Measurements from ENCODE around the gene MEGF6. TPM values are rescaled to one million over a fixed set of nuclear protein-coding genes. Genes with fewer than 3 reads are reported as not detected.

Gene MEGF6
- total and polyA plus RNA-seq, 9 of the 15 experiments (the other 6 are each of a cell fraction or from before 2014, with no cell fraction given) = 0.03 to 1.7 (median 0.24) TPM; not detected in 3

DNA sequence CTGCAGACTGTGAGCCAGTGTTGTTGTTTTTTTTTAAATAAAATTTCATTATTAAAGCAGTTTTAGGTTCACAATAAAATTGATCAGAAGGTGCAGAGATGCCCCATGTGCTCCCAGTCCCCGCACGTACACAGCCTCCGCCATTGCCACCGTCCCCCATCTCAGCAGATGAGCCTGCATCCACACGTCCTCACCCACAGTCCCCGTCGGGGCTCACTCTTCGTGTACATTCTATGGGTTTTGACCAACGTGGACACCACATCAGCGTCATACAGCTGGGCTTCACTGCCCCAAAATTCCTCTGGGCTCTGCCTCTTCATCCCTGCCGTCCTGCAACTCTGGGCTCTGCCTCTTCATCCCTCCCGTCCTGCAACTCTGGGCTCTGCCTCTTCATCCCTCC, 168.4 kb downstream of the MEGF6 start (continued):
- TF ChIP-seq, protein P1, sequence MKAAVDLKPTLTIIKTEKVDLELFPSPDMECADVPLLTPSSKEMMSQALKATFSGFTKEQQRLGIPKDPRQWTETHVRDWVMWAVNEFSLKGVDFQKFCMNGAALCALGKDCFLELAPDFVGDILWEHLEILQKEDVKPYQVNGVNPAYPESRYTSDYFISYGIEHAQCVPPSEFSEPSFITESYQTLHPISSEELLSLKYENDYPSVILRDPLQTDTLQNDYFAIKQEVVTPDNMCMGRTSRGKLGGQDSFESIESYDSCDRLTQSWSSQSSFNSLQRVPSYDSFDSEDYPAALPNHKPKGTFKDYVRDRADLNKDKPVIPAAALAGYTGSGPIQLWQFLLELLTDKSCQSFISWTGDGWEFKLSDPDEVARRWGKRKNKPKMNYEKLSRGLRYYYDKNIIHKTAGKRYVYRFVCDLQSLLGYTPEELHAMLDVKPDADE (conservative IDR thresholded peaks at IDR 0.05; ENCODE audit: control insufficient read depth, low read depth, low read length) = no peak
- TF ChIP-seq CREB1 (IDR thresholded peaks at IDR 0.05) = no peak
- no peak for TF ChIP-seq CREB1 (CRISPR knock-in tag; IDR thresholded peaks at IDR 0.05)

DNA sequence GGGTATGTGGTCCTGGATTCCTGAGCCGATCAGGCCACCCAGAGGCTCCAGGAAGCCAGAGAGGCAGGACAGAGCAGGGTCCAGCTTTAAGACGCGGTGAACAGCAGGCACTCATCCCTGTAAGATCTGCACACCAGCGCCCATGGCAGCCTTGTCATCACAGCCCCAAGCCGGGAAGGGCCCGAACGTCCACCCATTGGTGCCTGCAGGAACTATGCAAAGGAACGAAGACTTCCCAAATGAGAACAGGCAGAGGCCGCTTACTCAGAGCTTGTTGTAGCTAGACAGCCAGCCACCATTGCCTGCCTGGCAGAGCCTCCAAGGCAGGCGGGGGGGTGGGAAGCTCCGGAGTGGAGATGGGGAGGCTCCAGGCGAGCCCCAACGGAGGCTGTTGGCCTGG, 169.0 kb downstream of the MEGF6 start:
- in situ Hi-C loops (cut with MboI) = loop anchor here (5.0 kb wide), 1 partner anchor 180 kb away; no protein-coding TSS in a partner anchor
- H3K4me3 ChIP-seq = no peak overlapping the region
- POLR2A ChIA-PET = interaction anchor here (0.8 to 0.9 kb wide), 2 partner anchors 8 to 91 kb away, joined by 3 to 4 read pairs; no protein-coding TSS in a partner anchor
- CTCF ChIA-PET (ENCODE audit: low intra/inter-chr PET ratio) = no interaction called here
- peaks cover 3% of the 10 kb centered on the region; the same call in 1 of the 2 replicates for H4K20me1 ChIP-seq (replicated peaks; ENCODE audit: control insufficient read depth, insufficient read depth, low read length)
- no peak overlapping the region for H3K4me2 ChIP-seq (ENCODE audit: insufficient read depth, low read length)
- peaks cover 29 to 56% of the 10 kb centered on the region in 2 experiments; a peak in 4 of 5 replicates for H3K27me3 ChIP-seq (ENCODE audit: control insufficient read depth in 2 of 2, insufficient read depth in 2 of 2, low read length in 2 of 2)
- FAIRE-seq = no peak
- intact Hi-C loops (cut with micrococcal nuclease) = no loop called here
- no peaks in the 10 kb centered on the region for H3K9me3 ChIP-seq (replicated peaks; ENCODE audit: control insufficient read depth, insufficient read depth, low read depth, low read length)
- no TSS peak for BruUV-seq (replicated peaks)
- H3K9ac ChIP-seq (ENCODE audit: insufficient read depth in 1 of 2, low read depth in 2 of 2, low read length in 2 of 2) = no peak overlapping the region
- H3K36me3 ChIP-seq (ENCODE audit: control insufficient read depth, insufficient read depth, low read length) = no peaks in the 10 kb centered on the region
- ATAC-seq = no peak
- no peaks in the 10 kb centered on the region for H3K79me2 ChIP-seq (ENCODE audit: control insufficient read depth, insufficient read depth, low read length)
- no peak overlapping the region for H3K27ac ChIP-seq (ENCODE audit: extremely low read depth, low read depth, low read length)
- WGBS (ENCODE audit: insufficient coverage, low coverage, missing lambda C conversion rate) = under 1% methylated on average over 13 of the region's 13 CpGs
- no peak overlapping the region for H2AFZ ChIP-seq (ENCODE audit: low read depth, low read length)
- H3K4me1 ChIP-seq (replicated peaks in 1 of 2; ENCODE audit: control insufficient read depth in 2 of 2, insufficient read depth in 2 of 2, low read length in 2 of 2) = no peaks in the 10 kb centered on the region
- H3K9me1 ChIP-seq (ENCODE audit: control insufficient read depth, insufficient read depth, low read length) = no peaks in the 10 kb centered on the region
- no peak for DNase-seq (ENCODE audit: extremely low read depth in 1 of 4, low spot score in 3 of 4)
- no peak for TF ChIP-seq CBX8 (IDR thresholded peaks at IDR 0.05; ENCODE audit: borderline replicate concordance, extremely low read depth, low read depth, low read length, poor library complexity, severe bottlenecking)
- TF ChIP-seq, protein P2, sequence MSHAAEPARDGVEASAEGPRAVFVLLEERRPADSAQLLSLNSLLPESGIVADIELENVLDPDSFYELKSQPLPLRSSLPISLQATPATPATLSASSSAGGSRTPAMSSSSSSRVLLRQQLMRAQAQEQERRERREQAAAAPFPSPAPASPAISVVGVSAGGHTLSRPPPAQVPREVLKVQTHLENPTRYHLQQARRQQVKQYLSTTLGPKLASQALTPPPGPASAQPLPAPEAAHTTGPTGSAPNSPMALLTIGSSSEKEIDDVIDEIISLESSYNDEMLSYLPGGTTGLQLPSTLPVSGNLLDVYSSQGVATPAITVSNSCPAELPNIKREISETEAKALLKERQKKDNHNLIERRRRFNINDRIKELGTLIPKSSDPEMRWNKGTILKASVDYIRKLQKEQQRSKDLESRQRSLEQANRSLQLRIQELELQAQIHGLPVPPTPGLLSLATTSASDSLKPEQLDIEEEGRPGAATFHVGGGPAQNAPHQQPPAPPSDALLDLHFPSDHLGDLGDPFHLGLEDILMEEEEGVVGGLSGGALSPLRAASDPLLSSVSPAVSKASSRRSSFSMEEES (CRISPR knock-in tag; IDR thresholded peaks at IDR 0.05) = no peak
- TF ChIP-seq FOXK2 (conservative IDR thresholded peaks at IDR 0.05 in 1 of 2, IDR thresholded peaks at IDR 0.05 in 1 of 2; ENCODE audit: low read depth in 2 of 2) = no peak
- TF ChIP-seq, protein P3, sequence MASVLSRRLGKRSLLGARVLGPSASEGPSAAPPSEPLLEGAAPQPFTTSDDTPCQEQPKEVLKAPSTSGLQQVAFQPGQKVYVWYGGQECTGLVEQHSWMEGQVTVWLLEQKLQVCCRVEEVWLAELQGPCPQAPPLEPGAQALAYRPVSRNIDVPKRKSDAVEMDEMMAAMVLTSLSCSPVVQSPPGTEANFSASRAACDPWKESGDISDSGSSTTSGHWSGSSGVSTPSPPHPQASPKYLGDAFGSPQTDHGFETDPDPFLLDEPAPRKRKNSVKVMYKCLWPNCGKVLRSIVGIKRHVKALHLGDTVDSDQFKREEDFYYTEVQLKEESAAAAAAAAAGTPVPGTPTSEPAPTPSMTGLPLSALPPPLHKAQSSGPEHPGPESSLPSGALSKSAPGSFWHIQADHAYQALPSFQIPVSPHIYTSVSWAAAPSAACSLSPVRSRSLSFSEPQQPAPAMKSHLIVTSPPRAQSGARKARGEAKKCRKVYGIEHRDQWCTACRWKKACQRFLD (CRISPR knock-in tag; IDR thresholded peaks at IDR 0.05) = no peak
- no peak for TF ChIP-seq CTBP1 (IDR thresholded peaks at IDR 0.05; ENCODE audit: borderline replicate concordance)
- no peak for TF ChIP-seq KLF16 (IDR thresholded peaks at IDR 0.05)
- no peak for TF ChIP-seq SP1 (CRISPR knock-in tag; IDR thresholded peaks at IDR 0.05)
- no peak for TF ChIP-seq ZNF445 (CRISPR knock-in tag; IDR thresholded peaks at IDR 0.05; ENCODE audit: low read depth)
- TF ChIP-seq C11orf30 (IDR thresholded peaks at IDR 0.05; ENCODE audit: low read depth) = no peak
- TF ChIP-seq MECOM (CRISPR knock-in tag; IDR thresholded peaks at IDR 0.05) = no peak
- TF ChIP-seq MIER1 (IDR thresholded peaks at IDR 0.05; ENCODE audit: low read depth) = no peak
- TF ChIP-seq, protein P4, sequence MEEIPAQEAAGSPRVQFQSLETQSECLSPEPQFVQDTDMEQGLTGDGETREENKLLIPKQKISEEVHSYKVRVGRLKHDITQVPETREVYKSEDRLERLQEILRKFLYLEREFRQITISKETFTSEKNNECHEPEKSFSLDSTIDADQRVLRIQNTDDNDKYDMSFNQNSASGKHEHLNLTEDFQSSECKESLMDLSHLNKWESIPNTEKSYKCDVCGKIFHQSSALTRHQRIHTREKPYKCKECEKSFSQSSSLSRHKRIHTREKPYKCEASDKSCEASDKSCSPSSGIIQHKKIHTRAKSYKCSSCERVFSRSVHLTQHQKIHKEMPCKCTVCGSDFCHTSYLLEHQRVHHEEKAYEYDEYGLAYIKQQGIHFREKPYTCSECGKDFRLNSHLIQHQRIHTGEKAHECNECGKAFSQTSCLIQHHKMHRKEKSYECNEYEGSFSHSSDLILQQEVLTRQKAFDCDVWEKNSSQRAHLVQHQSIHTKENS (CRISPR knock-in tag; IDR thresholded peaks at IDR 0.05) = no peak
- no peak for TF ChIP-seq HNRNPH1 (optimal IDR thresholded peaks at IDR 0.05; ENCODE audit: low read depth, low read length)
- no peak for TF ChIP-seq ZFP36 (IDR thresholded peaks at IDR 0.05; ENCODE audit: low read depth, low read length, partially characterized antibody)

Data from K562 (cell line).